Stomach (tissue), 4 donors: ENCODE measurements around the gene QRICH1.

Experiments used
- POLR2A ChIP-seq, 4 donors: fragments of 450-650 bp; IDR thresholded peaks; one replicate each; pipeline ENCODE4 v1.6.1; 2016; ENCODE audit warnings: antibody characterized with exemption in 4 of 4, control low read depth in 2 of 4, mild to moderate bottlenecking in 1 of 4, moderate library complexity in 1 of 4
- POLR2AphosphoS5 ChIP-seq, 3 donors: sonication (generic); formaldehyde crosslinking; IDR thresholded peaks; one replicate each; pipeline ENCODE4 v1.6.1; 2016; ENCODE audit warnings: antibody characterized with exemption in 3 of 3
- TF ChIP-seq, protein P1 (sequence below), 7 experiments: fragments of 450-650 bp in 4 of 7; fragments of 200-600 bp in 3 of 7; sonication (generic) in 3 of 7; IDR thresholded peaks; one replicate each; pipeline ENCODE4 v1.5.1; 2016 to 2019; ENCODE audit warnings: antibody characterized with exemption in 7 of 7, control low read depth in 2 of 7, mild to moderate bottlenecking in 1 of 7

DNA sequence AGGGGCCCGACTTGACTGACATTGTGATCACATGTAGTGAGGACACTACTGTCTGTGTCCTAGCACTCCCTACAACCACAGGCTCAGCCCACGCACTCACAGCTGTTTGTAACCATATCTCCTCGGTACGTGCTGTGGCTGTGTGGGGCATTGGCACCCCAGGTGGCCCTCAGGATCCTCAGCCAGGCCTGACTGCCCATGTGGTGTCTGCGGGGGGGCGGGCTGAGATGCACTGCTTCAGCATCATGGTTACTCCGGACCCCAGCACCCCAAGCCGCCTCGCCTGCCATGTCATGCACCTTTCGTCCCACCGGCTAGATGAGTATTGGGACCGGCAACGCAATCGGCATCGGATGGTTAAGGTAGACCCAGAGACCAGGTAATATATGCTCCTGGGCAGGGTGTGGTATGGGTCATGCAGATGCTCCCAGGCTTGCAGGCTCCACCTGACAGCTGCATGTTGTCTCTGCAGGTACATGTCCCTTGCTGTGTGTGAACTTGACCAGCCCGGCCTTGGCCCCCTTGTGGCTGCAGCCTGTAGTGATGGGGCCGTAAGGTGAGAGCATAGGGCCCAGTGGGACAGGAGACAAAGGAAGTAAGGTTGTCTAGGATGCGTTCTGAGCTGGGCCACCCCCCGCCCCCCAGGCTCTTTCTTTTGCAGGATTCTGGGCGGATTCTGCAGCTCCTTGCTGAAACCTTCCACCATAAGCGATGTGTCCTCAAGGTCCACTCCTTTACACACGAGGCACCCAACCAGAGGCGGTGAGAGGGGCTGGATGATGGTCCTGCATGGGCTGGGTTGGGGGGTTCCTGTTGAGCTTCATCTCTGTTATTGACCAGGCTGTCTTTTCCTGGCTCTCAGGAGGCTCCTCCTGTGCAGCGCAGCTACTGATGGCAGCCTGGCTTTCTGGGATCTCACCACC lies 79.9 kb downstream of the QRICH1 start:
- TF ChIP-seq, protein P1, sequence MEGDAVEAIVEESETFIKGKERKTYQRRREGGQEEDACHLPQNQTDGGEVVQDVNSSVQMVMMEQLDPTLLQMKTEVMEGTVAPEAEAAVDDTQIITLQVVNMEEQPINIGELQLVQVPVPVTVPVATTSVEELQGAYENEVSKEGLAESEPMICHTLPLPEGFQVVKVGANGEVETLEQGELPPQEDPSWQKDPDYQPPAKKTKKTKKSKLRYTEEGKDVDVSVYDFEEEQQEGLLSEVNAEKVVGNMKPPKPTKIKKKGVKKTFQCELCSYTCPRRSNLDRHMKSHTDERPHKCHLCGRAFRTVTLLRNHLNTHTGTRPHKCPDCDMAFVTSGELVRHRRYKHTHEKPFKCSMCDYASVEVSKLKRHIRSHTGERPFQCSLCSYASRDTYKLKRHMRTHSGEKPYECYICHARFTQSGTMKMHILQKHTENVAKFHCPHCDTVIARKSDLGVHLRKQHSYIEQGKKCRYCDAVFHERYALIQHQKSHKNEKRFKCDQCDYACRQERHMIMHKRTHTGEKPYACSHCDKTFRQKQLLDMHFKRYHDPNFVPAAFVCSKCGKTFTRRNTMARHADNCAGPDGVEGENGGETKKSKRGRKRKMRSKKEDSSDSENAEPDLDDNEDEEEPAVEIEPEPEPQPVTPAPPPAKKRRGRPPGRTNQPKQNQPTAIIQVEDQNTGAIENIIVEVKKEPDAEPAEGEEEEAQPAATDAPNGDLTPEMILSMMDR (IDR thresholded peaks at IDR 0.05) = peak in 5 of 7 experiments; percentile 32 to 60 (median 45)
- TF ChIP-seq POLR2A (IDR thresholded peaks at IDR 0.05) = no peak
- TF ChIP-seq POLR2AphosphoS5 (IDR thresholded peaks at IDR 0.05) = no peak
